IPS-18c (cell line): ENCODE results near the gene FGL2.
"Not testable (repeated sequence)": the region's sequence is repeated elsewhere in the genome, so short reads cannot be mapped to it uniquely, and the experiment has no call there.

ENCODE experiments used
- H3K4me3 ChIP-seq: 2 replicates; pipeline ENCODE4 v1.7.0; 2013; ENCODE audit warnings: low read depth, mild to moderate bottlenecking, low read length, moderate library complexity; ENCODE audit not compliant: insufficient read depth
- H3K9me3 ChIP-seq: one replicate; pipeline ENCODE4 v1.6.1; 2013; ENCODE audit warnings: mild to moderate bottlenecking, low read length, moderate library complexity; ENCODE audit not compliant: control insufficient read depth, insufficient read depth

Gene FGL2

DNA sequence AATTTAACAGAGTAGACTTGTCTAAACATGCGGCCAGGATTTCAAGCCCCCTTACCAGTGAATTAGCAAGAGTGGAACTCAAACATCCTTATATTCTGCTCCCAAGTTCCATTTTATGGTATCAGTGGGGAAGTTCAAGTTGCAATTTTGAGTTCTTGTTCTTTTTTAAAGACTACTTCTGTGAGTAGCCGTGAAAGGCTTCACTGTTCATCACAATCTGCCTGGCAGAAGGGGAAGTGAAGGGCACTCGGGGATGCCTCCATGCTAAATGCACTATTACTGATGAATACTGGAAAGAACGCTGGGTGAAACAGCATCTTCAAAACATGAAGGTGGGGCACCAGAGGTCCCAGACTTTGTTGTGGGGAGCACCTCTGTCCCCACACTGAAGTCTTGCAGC lies 22.4 kb upstream of the FGL2 start:
- no peak overlapping the region for H3K4me3 ChIP-seq
- H3K9me3 ChIP-seq, result peaks cover 8% of the 10 kb centered on the region

DNA sequence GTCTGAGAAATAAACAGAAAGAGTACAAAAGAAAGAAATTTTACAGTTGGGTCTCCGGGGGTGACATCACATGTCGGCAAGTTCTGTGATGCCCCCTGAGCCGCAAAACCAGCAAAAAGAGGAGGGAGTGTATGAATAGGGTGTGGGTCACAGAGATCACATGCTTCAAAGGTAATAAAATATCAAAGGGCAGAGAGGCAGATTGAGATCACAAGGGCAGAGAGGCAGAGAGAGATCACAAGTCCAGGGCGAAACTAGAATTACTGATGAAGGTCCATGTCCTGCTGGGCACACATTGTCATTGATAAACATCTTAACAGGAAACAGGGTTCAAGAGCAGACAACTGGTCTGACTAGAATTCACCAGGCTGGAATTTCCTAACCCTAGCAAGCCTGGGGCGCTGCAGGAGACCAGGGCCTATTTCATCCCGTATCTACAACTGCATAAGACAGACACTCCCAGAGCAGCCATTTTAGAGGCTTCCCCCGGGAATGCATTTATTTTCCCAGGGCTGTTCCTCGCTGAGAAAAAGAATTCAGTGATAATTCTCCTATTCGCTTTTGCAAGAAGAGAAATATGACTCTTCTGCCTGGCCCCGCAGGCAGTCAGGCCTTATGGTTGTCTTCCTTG lies 20.2 kb upstream of the FGL2 start:
- H3K4me3 ChIP-seq, H3K9me3 ChIP-seq: not testable (repeated sequence)

DNA sequence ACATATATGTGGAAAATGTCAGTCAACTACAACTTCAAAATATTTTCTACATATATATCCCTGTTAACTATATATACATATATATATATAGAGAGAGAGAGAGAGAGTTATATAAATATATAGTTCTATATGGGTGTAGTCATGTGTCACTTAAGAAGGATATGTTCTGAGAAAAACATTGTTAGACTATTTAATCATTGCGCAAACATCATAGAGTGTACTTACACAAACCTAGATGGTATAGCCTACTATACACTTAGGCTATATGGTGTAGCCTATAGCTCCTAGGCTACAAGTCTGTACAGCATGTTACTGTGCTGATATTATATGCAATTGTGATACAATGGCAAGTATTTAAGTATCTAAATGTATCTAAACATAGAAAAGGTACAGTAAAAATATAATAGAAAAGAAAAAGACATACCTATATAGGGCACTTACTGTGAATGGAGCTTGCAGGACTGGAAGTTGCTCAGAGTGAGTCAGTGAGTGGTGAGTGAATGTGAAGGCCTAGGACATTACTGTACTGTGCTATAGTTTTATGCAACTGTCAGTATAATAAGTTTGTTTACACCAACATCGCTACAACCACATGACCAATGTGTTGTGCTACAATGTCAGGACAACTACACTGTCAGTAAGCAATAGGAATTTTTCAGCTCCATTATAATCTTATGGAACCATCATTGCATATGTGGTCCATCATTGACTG lies 18.0 kb upstream of the FGL2 start:
- peaks cover 8% of the 10 kb centered on the region for H3K9me3 ChIP-seq
- H3K4me3 ChIP-seq, result no peak overlapping the region

DNA sequence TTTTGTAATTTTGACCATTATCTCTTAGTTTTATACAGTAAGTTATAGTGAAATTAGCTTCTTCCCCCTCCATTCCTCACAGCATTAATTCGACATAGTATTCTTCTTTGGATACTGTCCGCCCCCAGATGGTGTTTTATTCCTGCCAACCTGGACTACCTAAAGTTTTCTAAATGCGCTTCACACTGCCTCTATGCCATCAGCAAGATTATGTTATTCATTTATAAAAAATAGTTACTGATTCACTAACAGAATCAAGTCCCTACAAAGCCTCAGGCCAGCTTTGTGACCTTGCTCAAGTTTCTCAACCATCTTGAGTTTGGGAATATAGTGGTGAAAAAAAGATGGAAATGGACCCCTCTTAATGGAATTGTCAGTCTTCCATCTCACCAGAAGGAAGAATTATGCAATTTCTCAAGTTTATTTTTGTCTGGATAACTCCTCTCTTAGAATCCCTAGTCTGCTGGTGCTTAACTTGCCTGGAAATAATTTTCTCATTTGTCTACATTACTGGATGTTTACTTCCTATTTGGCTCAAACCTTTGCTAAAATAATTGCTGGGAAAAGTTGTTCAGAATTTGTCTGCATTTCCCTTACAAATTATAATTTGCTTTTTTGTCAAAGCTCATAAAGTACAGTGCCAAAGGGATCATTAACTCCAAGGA lies 16.7 kb upstream of the FGL2 start:
- Histone ChIP-seq H3K4me3 (no peak overlapping the region), H3K9me3 (peaks cover 8% of the 10 kb centered on the region)

DNA sequence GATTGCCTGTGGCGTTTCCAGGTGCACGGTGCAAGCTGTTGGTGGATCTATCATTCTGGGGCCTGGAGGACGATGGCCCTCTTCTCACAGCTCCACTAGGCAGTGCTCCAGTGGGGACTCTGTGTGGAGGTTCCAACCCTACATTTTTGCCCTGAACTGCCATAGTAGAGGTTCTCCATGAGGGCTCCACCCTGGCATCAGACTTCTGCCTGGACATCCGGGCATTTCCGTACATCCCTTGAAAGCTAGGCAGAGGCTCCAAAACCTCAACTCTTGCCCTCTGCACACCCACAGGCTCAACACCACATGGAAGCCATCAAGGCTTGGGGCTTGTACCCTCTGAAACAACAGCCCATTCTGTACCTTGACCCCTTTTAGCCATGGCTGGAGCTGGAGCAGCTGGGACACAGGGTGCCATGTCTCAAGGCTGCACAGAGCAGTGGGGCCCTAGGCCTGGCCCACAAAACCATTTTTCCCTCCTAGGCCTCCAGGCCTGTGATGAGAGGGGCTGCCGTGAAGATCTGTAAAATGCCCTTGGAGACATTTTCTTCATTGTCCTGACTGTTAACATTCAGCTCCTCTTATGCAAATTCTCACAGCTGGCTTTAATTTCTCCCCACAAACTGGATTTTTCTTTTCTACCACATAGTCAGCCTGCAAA lies 10.0 kb upstream of the FGL2 start:
- no peak overlapping the region for H3K4me3 ChIP-seq
- H3K9me3 ChIP-seq, result peaks cover 7% of the 10 kb centered on the region

DNA sequence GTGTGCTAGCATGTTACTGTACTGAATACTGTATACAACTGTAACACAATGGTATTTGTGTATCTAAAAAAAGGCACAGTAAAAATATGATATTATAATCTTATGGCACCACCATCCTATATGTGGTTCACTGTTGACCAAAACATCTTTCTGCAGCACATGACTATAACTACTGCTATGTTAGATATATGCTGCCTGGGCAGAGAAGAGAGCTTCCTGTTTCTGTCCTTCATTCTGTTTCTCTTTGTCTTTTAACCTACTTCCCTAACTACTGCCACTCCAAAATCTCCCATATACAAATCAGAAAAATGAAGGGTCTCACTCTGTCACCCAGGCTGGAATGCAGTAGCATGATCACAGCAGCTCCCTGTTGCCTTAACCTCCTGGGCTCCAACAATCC lies 8.8 kb upstream of the FGL2 start:
- peaks cover 7% of the 10 kb centered on the region for H3K9me3 ChIP-seq
- no peak overlapping the region for H3K4me3 ChIP-seq

DNA sequence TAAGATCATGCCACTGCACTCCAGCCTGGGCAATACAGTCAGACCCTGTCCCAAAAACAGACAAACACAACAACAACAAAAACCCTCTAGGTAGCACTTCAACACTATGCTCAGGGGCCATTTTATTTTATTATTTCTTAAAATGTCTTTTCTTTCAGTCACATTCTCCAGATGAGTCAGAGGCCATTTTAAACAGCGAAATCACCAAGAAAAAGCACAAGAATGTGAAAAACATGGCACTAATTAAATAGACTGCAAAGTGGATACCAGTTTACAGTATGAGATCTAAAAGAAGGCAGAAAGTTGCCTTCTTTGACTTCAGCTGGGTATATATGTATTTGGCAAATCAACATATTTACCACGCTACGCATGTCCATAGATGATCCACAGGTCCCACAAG lies 6.1 kb upstream of the FGL2 start:
- H3K4me3 ChIP-seq, result no peak overlapping the region
- H3K9me3 ChIP-seq, result peaks cover 7% of the 10 kb centered on the region

DNA sequence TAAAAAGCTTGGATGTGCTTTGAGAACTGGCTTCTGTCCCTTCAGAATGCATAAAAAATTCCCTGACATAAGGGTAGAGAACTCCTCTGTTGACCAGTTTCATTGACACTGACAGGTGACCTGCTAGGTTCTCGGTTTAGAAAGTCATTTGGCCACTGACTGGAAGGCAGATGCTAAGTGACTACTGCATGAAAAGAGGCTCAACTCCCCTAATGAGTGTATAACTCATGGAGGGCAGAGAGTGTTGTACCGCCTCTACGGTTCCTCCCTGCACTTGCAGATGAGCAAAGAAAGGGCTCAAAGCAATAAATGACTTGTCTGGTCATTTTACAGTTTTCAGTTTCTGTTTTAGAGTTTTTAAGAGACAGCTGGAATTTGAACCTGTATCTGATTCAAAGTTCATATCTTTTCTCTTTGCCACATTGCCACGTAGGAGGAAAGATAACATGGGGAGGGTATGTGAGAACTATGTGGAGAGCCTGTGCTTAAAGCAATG lies 2.9 kb upstream of the FGL2 start:
- no peaks in the 10 kb centered on the region for H3K9me3 ChIP-seq
- H3K4me3 ChIP-seq, result no peak overlapping the region

DNA sequence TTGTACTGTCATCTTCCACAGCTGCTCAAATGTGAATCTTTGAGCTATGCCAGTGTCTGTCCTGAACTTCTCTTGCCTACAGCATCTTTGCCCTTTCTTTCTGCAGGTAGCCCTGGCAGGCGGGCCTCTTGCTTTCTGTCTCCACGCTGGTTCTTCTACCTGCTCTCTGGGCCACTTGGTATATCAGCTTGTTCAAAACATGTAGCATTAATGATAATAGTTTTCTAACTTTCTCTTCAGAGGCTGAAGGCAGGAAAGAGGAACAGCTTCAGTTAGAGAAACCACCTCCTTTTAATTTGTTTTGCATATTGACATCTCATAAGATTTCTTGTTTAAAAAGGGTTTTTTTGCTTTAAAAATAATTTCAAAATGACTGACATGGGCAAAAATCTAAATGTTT lies 923 bp upstream of the FGL2 start:
- Histone ChIP-seq H3K4me3 (no peak overlapping the region), H3K9me3 (no peaks in the 10 kb centered on the region)

DNA sequence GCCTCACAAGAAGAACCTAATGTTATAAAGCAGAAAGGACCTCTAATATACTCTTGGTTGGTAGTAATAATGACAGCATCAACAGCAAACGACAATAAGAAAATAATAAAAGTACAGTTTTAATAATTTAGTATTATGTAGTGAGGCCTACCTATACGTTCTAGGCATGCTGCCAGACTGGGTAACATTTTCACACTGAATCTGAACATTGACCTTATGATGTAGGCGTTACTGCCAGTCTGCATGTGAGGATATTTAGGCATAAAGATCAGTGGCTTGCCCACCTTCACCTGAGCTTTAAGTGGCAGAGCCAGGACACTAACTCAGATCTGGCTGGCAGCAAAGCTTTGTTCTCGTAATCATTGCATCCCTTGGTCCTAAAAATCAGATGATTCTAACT lies 2.5 kb downstream of the FGL2 start:
- H3K4me3 ChIP-seq, result no peak overlapping the region

DNA sequence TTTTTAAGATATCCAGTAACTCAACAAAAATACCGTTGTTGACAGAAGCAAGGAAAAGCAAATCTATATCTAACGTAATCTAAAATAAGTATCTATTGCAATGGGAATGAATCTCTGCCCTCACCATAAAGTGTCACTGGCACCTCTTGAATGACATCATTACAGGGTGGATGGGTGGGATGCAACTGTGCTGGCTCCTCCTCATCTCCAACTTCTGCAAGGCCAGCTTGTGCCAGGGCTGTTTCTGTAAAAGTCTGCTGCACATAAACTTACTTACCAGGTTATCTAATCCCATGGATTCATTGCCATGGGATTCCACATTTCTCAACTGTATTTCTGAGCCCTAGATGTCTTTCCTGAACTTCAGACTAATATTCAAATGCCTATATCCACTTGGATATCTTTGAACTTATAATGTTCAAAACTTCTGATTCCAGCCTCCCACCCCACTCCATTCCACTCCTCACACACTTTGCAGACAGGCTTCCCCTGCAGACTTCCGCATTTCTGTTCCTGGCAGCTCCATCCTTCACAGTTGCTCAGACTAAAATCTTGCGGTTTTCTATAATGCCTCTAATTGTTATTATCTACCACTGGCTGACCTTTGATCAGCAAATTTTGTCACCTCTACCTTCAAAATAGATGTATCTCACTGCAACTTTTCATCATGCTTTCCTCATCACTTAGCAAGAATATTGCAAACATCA lies 10.7 kb downstream of the FGL2 start:
- Histone ChIP-seq H3K9me3 (no peaks in the 10 kb centered on the region), H3K4me3 (no peak overlapping the region)

More for the DNA sequence above, 2.5 kb downstream of the FGL2 start:
- no peaks in the 10 kb centered on the region for H3K9me3 ChIP-seq

DNA sequence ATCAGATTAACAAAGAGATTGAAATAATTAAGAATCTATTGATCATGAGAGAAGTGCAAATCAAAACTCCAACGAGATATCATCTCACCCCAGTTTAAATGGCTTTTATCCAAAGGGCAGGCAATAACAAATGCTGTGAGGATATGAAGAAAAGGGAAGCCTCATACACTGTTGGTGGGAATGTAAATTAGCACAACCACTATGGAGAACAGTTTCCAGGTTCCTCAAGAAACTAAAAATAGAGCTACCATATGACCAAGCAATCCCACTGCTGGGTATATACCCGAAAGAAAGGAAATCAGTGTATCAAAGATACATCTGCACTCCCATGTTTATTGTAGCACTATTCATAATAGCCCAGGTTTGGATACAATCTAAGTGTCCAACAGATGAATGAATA lies 13.8 kb downstream of the FGL2 start:
- Histone ChIP-seq H3K9me3 (no peaks in the 10 kb centered on the region), H3K4me3 (no peak overlapping the region)

DNA sequence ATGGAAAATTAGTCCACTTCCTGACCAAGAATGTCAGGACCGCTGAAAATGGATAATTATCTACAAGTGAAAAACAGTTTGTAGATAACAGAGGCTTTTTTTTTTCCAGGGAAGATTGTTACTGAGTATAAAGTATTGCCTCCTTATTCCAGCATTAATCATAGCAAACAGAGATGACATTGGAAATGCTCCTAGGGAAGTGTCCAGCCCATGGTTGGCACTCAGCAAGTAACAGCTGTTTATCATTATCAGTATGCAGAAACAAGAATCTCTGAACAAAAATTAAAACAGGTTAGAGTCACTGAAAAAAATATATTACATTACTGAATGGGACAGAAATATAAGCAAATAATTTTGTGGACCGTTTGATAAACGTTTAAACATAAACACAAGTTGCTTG lies 14.6 kb downstream of the FGL2 start:
- no peak overlapping the region for H3K4me3 ChIP-seq
- no peaks in the 10 kb centered on the region for H3K9me3 ChIP-seq

DNA sequence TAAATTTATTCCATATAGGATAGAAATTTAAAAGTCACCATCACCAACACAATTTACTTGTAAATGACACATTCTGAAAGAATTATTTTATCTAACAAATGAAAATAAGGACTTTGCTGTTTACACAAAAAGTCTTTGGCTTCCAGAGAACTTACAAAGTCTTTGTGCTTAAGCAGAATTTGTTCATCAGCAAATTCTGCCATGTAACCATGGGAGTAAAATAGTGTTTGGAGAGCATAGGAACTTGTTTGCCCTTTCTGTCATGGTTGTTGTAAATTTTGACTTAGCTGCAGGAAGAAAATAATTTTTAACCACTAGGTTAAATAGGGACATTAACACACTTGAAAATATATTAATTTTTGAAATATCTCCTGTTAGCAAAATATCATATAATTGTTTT lies 15.2 kb downstream of the FGL2 start:
- H3K4me3 ChIP-seq, result no peak overlapping the region
- H3K9me3 ChIP-seq, result no peaks in the 10 kb centered on the region

DNA sequence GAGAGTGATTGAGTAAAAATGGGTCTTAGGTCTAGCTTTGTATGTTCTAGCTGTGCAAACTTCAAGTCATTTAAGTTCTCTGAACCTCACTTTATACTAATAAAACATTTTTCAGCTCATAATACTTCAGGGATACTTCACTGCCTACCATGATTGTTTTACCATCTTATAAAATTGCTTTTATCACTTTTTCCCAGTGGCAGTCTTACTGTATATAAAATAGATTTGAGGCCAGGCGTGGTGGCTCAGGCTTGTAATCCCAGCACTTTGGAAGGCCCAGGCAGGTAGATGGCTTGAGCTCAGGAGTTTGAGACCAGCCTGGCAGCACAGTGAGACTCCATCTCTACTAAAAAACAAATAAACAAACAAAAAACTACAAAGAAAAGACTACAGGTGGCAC lies 17.4 kb downstream of the FGL2 start:
- Histone ChIP-seq H3K4me3 (no peak overlapping the region), H3K9me3 (no peaks in the 10 kb centered on the region)

DNA sequence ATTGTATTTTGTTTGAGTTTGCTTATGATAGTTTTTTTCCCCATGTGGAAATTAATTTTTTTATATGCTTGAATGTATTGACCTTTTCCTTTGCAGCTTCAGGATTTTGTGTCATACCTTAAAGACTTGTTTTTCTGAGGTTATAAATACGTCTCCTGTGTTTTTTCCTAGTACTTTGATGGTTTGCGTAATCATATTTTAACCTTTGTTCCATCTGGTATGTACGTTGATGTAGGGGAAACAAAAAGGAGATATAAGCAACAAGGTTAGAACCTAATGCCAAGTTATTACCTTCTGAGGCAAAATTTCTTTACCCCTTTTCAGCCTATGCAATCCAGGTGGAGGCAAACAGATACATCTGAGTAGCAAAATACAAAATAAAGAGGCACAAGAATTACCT lies 17.9 kb downstream of the FGL2 start:
- H3K4me3 ChIP-seq, result no peak overlapping the region

DNA sequence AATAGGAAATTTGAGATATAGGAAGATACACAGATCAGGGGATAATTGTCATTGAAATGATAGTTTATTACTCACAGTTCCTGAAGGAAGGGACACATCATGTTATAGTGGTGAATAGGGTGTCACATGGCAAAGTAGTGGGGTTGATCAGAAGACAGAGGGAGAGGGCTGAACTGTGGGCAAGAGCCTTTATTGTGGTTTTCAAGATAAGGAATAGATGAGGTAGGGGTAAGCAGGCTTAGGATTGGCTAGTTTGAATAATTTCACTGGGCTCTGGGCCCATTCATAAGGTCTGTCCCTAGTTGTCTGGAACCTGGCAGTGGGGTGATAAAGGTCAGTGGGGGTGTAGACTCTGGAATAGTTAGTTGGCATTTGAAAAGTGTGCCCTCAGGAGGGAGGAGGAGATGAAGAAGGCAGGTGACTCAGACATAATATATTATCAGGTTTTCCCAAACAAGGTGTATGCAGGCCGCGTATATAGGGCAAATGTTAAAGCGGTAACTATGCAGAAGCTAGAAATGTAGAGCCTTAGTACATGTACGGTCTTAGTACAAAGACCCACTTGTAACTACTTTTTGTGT lies 18.5 kb downstream of the FGL2 start:
- no peak overlapping the region for H3K4me3 ChIP-seq
- no peaks in the 10 kb centered on the region for H3K9me3 ChIP-seq

More for the DNA sequence above, 17.9 kb downstream of the FGL2 start:
- no peaks in the 10 kb centered on the region for H3K9me3 ChIP-seq
